Coronary artery (tissue), 2 donors: Measurements from ENCODE around the gene CMIP.

ENCODE experiments used
- DNase-seq: peaks from one replicate; pipeline ENCODE4 v3.0.0-alpha.2; 2017; ENCODE audit warnings: low spot score
- H3K27ac ChIP-seq, 2 donors: fragments of 200-600 bp; sonication (generic); one replicate each; pipeline ENCODE4 v1.5.1; 2016 to 2019
- H3K4me3 ChIP-seq: fragments of 200-600 bp; sonication (generic); 2 replicates; pipeline ENCODE4 v1.5.1; 2016; ENCODE audit warnings: mild to moderate bottlenecking, moderate library complexity
- CTCF ChIP-seq: fragments of 200-600 bp; sonication (generic); IDR thresholded peaks from one replicate; pipeline ENCODE4 v1.5.1; 2019; ENCODE audit warnings: antibody characterized with exemption

The CMIP gene

GRCh38 chr16:81607006-81607405, 162.4 kb downstream of the CMIP start:
- DNase-seq: no peak
- no peak overlapping the region for H3K4me3 ChIP-seq
- H3K27ac ChIP-seq: no peak overlapping the region
- no peak for TF ChIP-seq CTCF

GRCh38 chr16:81607805-81608522, 163.4 kb downstream of the CMIP start:
- Histone ChIP-seq H3K27ac (peak overlapping the region in 1 of 2 donors; percentile 5), H3K4me3 (no peak overlapping the region)
- no peak for TF ChIP-seq CTCF
- DNase-seq: no peak

- TF ChIP-seq CTCF: no peak
- peak overlapping the region in 1 of 2 donors; percentile 27 for H3K27ac ChIP-seq
- no peak for DNase-seq
- H3K4me3 ChIP-seq: no peak overlapping the region
These were observed 164.1 kb downstream of the CMIP start for GRCh38 chr16:81608523-81609209.

GRCh38 chr16:81609323-81609892, 164.8 kb downstream of the CMIP start:
- H3K27ac ChIP-seq: peak overlapping the region in 1 of 2 donors; percentile 60
- no peak for TF ChIP-seq CTCF
- DNase-seq: no peak
- peak overlapping the region; percentile 58 for H3K4me3 ChIP-seq

- peak overlapping the region; percentile 44 to 60 for H3K27ac ChIP-seq
- peak; percentile 91 for DNase-seq
- H3K4me3 ChIP-seq: peak overlapping the region; percentile 58
These were observed 165.7 kb downstream of the CMIP start for GRCh38 chr16:81610144-81610842.

GRCh38 chr16:81610936-81611335, 166.3 kb downstream of the CMIP start:
- TF ChIP-seq CTCF: no peak
- Histone ChIP-seq H3K4me3 (peak overlapping the region; percentile 58), H3K27ac (peak overlapping the region in 1 of 2 donors; percentile 60)
- no peak for DNase-seq

More at GRCh38 chr16:81610144-81610842, 165.7 kb downstream of the CMIP start:
- no peak for TF ChIP-seq CTCF
